DOHH2 (cell line): ENCODE measurements around the gene OR10A5.

Experiments used
- CTCF ChIP-seq: fragments of 200-600 bp; sonication (generic); IDR thresholded peaks from one replicate; pipeline ENCODE4 v1.5.1; 2014; ENCODE audit warnings: antibody characterized with exemption, mild to moderate bottlenecking, low read depth, low read length; ENCODE audit not compliant: poor library complexity, severe bottlenecking
- EZH2phosphoT487 ChIP-seq: fragments of 200-600 bp; sonication (generic); IDR thresholded peaks from 2 replicates; pipeline ENCODE4 v1.6.1; 2017; ENCODE audit warnings: borderline replicate concordance, mild to moderate bottlenecking, antibody characterized with exemption, low read length, moderate library complexity, mixed read lengths

- TF ChIP-seq CTCF (no peak), EZH2phosphoT487 (no peak)
Observed at GRCh38 chr11:6828103-6828502, 17.4 kb upstream of the OR10A5 start.
